Lower leg skin (tissue), 4 donors: ENCODE measurements around the gene ENDOV. TPM values are rescaled to one million over a fixed set of nuclear protein-coding genes. Genes with fewer than 3 reads are reported as not detected.

Experiments used
- DNase-seq, 2 donors: peaks; one replicate each; pipeline ENCODE4 v3.0.0-alpha.2; 2019; ENCODE audit warnings: low spot score in 2 of 2
- H3K4me3 ChIP-seq: fragments of 200-600 bp; sonication (generic); 2 replicates; pipeline ENCODE4 v1.5.1; 2017; ENCODE audit warnings: mild to moderate bottlenecking, low read depth; ENCODE audit not compliant: poor library complexity, severe bottlenecking
- CTCF ChIP-seq, 3 donors: fragments of 450-650 bp; IDR thresholded peaks; one replicate each; pipeline ENCODE4 v1.5.1; 2016; ENCODE audit warnings: antibody characterized with exemption in 3 of 3, mild to moderate bottlenecking in 3 of 3, moderate library complexity in 2 of 3
- POLR2A ChIP-seq, 2 donors: fragments of 450-650 bp; IDR thresholded peaks; one replicate each; pipeline ENCODE4 v1.6.1; 2016 to 2017; ENCODE audit warnings: antibody characterized with exemption in 2 of 2, mild to moderate bottlenecking in 1 of 2, moderate library complexity in 1 of 2
- WGBS, 2 donors: methylation state at CpG; one replicate each; pipeline ENCODE4 v1.1.5; 2018; 5-methylcytosine and 5-hydroxymethylcytosine counted together
- intact Hi-C: fragments of 100-400 bp; cut with DNase I; formaldehyde crosslinking; loops from one replicate; pipeline ENCODE4 v1.15.0; 2023; ENCODE audit warnings: low total_unique reads
- total RNA-seq, 4 donors: library from RNA; depleted of rRNA; stranded (reverse); fragments of >200 nt; gene quantifications; one replicate each; pipeline ENCODE4 v1.1.0, GENCODE V29; 2016

ENDOV gene
- total RNA-seq, 4 donors from 2014 or later = 13.7 to 26.8 (median 21.3) TPM

DNA sequence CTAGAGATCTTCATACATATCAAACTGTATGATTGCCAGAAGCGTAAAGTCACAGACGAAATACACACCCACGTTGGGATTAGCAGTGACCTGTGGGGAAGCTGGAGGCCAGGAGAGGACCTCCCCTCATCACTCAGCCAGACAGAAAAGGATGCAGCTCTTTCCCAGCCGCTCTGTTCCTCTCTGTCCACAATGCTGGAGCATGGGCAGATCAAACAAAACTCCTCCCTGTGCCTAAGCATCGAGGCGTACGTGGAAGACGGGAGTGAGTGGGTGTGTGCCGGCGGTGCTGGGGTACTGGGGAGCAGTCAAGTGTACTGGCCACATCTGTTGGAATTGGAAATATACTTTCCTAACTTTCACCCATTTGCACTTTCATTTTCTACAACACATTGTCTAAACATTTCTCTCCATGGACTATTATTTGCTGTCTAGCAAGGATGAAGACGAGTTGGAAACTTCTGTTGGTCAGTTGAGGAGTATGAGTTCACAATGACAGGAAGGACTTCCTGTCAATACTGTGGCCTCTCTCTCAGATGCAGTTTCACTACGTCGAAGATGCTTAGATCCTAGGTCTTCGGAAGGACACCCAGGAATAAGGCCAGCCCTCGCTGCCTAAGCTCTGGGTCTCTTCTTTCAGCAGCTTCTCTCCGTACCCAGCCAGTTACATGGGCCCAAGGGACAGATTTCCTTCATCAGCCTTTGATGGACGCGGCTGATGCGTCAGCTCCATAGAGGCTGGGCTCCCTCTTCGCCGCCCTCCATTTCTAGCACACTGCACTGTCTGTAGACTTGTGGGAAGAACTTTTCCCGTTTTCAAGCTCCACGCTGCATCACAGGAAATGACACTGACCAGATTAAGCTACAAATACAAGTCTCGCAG, 30.6 kb upstream of the ENDOV start:
- 86% methylated on average over 24 of the region's 24 CpGs for WGBS, 2 donors
- TF ChIP-seq CTCF (IDR thresholded peaks at IDR 0.05) (no peak), POLR2A (IDR thresholded peaks at IDR 0.05) (no peak)
- intact Hi-C loops = no loop called here
- no peak for DNase-seq
- H3K4me3 ChIP-seq = no peak overlapping the region

- no peak overlapping the region for H3K4me3 ChIP-seq
- intact Hi-C loops = no loop called here
- 94% methylated on average over 9 of the region's 9 CpGs for WGBS, 2 donors
- no peak for DNase-seq
- no peak for TF ChIP-seq CTCF (IDR thresholded peaks at IDR 0.05)
- TF ChIP-seq POLR2A (IDR thresholded peaks at IDR 0.05) = no peak
Measured at GRCh38 chr17:80385046-80385445, 29.9 kb upstream of the ENDOV start.

GRCh38 chr17:80386341-80386740, 28.6 kb upstream of the ENDOV start:
- intact Hi-C loops = no loop called here
- DNase-seq = peak in 1 of 2 donors; percentile 82
- H3K4me3 ChIP-seq = no peak overlapping the region
- WGBS, 2 donors = 93 to 95% methylated on average over 14 of the region's 14 CpGs
- no peak for TF ChIP-seq POLR2A (IDR thresholded peaks at IDR 0.05)
- TF ChIP-seq CTCF (IDR thresholded peaks at IDR 0.05) = no peak

DNA sequence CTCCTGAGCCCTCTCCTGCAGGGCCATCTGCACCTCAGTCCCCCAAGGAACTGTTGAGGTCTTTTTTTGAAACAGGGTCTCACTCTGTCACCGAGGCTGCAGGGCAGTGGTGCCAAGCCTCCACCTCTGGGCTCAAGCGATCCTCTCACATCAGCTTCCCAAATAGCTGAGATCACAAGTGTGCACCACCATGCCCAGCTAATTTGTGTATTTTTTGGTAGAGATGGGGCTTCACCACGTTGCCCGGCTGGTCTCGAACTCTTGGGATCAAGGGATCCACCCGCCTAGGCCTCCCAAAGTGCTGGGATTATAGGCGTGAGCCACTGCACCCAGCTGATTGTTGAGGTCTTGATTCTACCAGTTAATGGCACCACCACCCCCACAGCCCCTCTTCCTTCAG, 27.9 kb upstream of the ENDOV start:
- 91 to 96% methylated on average over 7 of the region's 7 CpGs for WGBS, 2 donors
- intact Hi-C loops = no loop called here
- TF ChIP-seq POLR2A (IDR thresholded peaks at IDR 0.05) (no peak), CTCF (IDR thresholded peaks at IDR 0.05) (no peak)
- no peak for DNase-seq
- H3K4me3 ChIP-seq = no peak overlapping the region

DNA sequence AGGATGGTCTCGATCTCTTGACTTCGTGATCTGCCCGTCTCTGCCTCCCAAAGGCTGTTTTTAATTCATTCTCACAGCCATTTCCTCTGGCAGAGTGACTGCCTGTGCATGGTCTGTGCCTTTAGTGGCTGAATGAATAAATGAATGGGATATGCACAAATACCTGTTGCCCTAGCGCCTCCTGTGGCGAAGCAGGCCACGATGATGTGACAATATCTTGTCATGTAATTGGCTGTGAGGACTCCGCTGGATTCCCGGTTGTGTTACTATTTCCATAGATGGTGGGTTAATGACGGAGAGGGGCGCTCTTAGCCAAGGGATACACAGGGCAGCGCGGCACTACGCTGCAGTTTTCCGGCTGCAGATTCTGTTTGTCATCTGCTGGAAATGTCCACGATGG, 26.8 kb upstream of the ENDOV start:
- intact Hi-C loops = no loop called here
- no peak overlapping the region for H3K4me3 ChIP-seq
- TF ChIP-seq POLR2A (IDR thresholded peaks at IDR 0.05) = no peak
- TF ChIP-seq CTCF (IDR thresholded peaks at IDR 0.05) = no peak
- peak in 1 of 2 donors; percentile 77 for DNase-seq
- 94 to 97% methylated on average over 15 of the region's 15 CpGs for WGBS, 2 donors
